ENCODE measurements around the gene TMEM69. TPM values are rescaled to one million over a fixed set of nuclear protein-coding genes. Genes with fewer than 3 reads are reported as not detected.

TMEM69 gene
- polyA plus RNA-seq, 3 donors: 27.6 to 43.4 (median 36.2) TPM

DNA sequence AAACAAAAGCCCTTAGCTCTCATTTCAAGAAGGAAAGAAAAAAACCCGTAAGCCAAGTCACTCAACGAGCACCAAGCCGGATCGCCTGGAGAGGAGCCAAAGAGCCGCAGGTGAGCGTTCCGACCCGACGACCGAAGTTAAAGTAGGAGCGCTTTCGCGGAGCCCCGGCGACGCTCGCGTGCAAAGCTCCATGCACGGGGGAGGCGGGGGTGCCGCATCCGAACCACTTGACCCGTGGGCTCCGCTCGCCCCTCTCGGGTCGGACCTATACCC, 2.0 kb upstream of the TMEM69 start:
- peak overlapping the region; percentile 90 to 100 for H3K4me3 Mint-ChIP-seq
- H3K79me2 ChIP-seq (ENCODE audit: insufficient read depth, low read length): peaks cover 84% of the 10 kb centered on the region
- DNase-seq: peak in 2 of 3 donors; percentile 19 to 47
- peaks cover 31% of the 10 kb centered on the region for H4K20me1 ChIP-seq (ENCODE audit: insufficient read depth, low read length)
- H2AFZ ChIP-seq (ENCODE audit: insufficient read depth, low read depth, low read length, poor library complexity, severe bottlenecking): peak overlapping the region; percentile 83
- H3K4me1 ChIP-seq (ENCODE audit: control insufficient read depth in 1 of 2, insufficient read depth in 2 of 2, low read length in 2 of 2): peaks cover 36 to 56% of the 10 kb centered on the region in 2 donors
- peak; percentile 10 for TF ChIP-seq CTCF (IDR thresholded peaks at IDR 0.05)
- H3K9me3 Mint-ChIP-seq: no peaks in the 10 kb centered on the region
- H3K4me2 ChIP-seq (replicated peaks; ENCODE audit: extremely low read depth, low read length, poor library complexity, severe bottlenecking): peak overlapping the region; percentile 95
- WGBS (ENCODE audit: insufficient coverage): under 1% methylated on average over 26 of the region's 27 CpGs
- peak overlapping the region; percentile 97 to 100 (median 99) for H3K27ac Mint-ChIP-seq
- peak overlapping the region; percentile 96 to 100 (median 99) for H3K4me3 ChIP-seq (replicated peaks in 1 of 3; ENCODE audit: low read depth in 2 of 3, low read length in 3 of 3)
- H3K27ac ChIP-seq (ENCODE audit: low read depth in 1 of 2, low read length in 2 of 2): peak overlapping the region; percentile 89 to 94
- peaks cover 43% of the 10 kb centered on the region for H3K4me1 Mint-ChIP-seq
- no peaks in the 10 kb centered on the region for H3K27me3 ChIP-seq (ENCODE audit: control insufficient read depth in 2 of 2, insufficient read depth in 2 of 2, low read length in 2 of 2)
- H3K9me3 ChIP-seq (replicated peaks in 1 of 2; ENCODE audit: control insufficient read depth in 1 of 2, insufficient read depth in 1 of 2, low read length in 2 of 2): no peaks in the 10 kb centered on the region
- no peaks in the 10 kb centered on the region for H3K27me3 Mint-ChIP-seq (ENCODE audit: low read depth in 3 of 3)
- intact Hi-C loops (cut with micrococcal nuclease): loop anchor here (2.0 to 10.0 kb wide), 3 partner anchors 65 to 116 kb away; partner anchors contain the start of genes NASP (in 2 of the 2), IPP (in 1 of the 2) and MAST2 (in 1 of the 2)
- H3K36me3 Mint-ChIP-seq: peaks cover 4 to 10% of the 10 kb centered on the region in 2 donors
- peaks cover 2 to 3% of the 10 kb centered on the region in 2 donors for H3K36me3 ChIP-seq (replicated peaks in 1 of 2; ENCODE audit: control insufficient read depth in 1 of 2, insufficient read depth in 2 of 2, low read length in 2 of 2)
- peak overlapping the region; percentile 95 for H3K9ac ChIP-seq (ENCODE audit: insufficient read depth, low read length, poor library complexity, severe bottlenecking)

GRCh38 chr1:45686288-45687013, 1.5 kb upstream of the TMEM69 start, which contains the start of gene GPBP1L1:
Gene GPBP1L1 (minus strand): TSS chr1:45686533. CDS start chr1:45659087, 27,446 bp downstream.
- no peaks in the 10 kb centered on the region for H3K27me3 ChIP-seq (ENCODE audit: control insufficient read depth in 2 of 2, insufficient read depth in 2 of 2, low read length in 2 of 2)
- Mint-ChIP-seq H3K27ac (peak within 1 kb of the TSS; percentile 97 to 100 (median 99)), H3K4me1 (peaks cover 39% of the 10 kb centered on the region), H3K9me3 (no peaks in the 10 kb centered on the region), H3K4me3 (peak within 1 kb of the TSS; percentile 90 to 100), H3K27me3 (ENCODE audit: low read depth in 3 of 3) (no peaks in the 10 kb centered on the region), H3K36me3 (peaks cover 7 to 15% of the 10 kb centered on the region in 2 donors)
- H3K36me3 ChIP-seq (replicated peaks in 1 of 2; ENCODE audit: control insufficient read depth in 1 of 2, insufficient read depth in 2 of 2, low read length in 2 of 2): peaks cover 6 to 8% of the 10 kb centered on the region in 2 donors
- H3K9me3 ChIP-seq (replicated peaks in 1 of 2; ENCODE audit: control insufficient read depth in 1 of 2, insufficient read depth in 1 of 2, low read length in 2 of 2): no peaks in the 10 kb centered on the region
- no peak for TF ChIP-seq CTCF (IDR thresholded peaks at IDR 0.05)
- WGBS (ENCODE audit: insufficient coverage): under 1% methylated on average over 43 of the region's 52 CpGs
- H2AFZ ChIP-seq (ENCODE audit: insufficient read depth, low read depth, low read length, poor library complexity, severe bottlenecking): peak within 1 kb of the TSS; percentile 95
- peaks cover 36 to 56% of the 10 kb centered on the region in 2 donors for H3K4me1 ChIP-seq (ENCODE audit: control insufficient read depth in 1 of 2, insufficient read depth in 2 of 2, low read length in 2 of 2)
- peak within 1 kb of the TSS; percentile 89 to 94 for H3K27ac ChIP-seq (ENCODE audit: low read depth in 1 of 2, low read length in 2 of 2)
- peak; percentile 95 to 98 (median 98) for DNase-seq
- H3K4me3 ChIP-seq (replicated peaks in 1 of 3; ENCODE audit: low read depth in 2 of 3, low read length in 3 of 3): peak within 1 kb of the TSS; percentile 96 to 100 (median 99)
- H3K9ac ChIP-seq (ENCODE audit: insufficient read depth, low read length, poor library complexity, severe bottlenecking): peak within 1 kb of the TSS; percentile 95
- H3K4me2 ChIP-seq (replicated peaks; ENCODE audit: extremely low read depth, low read length, poor library complexity, severe bottlenecking): peak within 1 kb of the TSS; percentile 95
- peaks cover 84% of the 10 kb centered on the region for H3K79me2 ChIP-seq (ENCODE audit: insufficient read depth, low read length)
- intact Hi-C loops (cut with micrococcal nuclease): loop anchor here (2.0 to 10.0 kb wide), 3 partner anchors 64 to 116 kb away; partner anchors contain the start of genes NASP (in 2 of the 2), IPP (in 1 of the 2) and MAST2 (in 1 of the 2)
- peaks cover 26% of the 10 kb centered on the region for H4K20me1 ChIP-seq (ENCODE audit: insufficient read depth, low read length)

Data from CD14-positive monocyte (primary cell).